ENCODE results near the gene FBF1.
"Not testable (repeated sequence)": the region's sequence is repeated elsewhere in the genome, so short reads cannot be mapped to it uniquely, and the experiment has no call there.

GRCh38 chr17:75975187-75975586, 34.3 kb upstream of the FBF1 start:
- not testable (repeated sequence) for TF ChIP-seq CTCF (IDR thresholded peaks at IDR 0.05; ENCODE audit: insufficient read depth, low read depth, low read length); EZH2 (IDR thresholded peaks at IDR 0.05; ENCODE audit: insufficient read depth, low read length)

Data from astrocyte (in vitro differentiated cells and primary cell).